ENCODE data around the gene SLC18A2. TPM values are rescaled to one million over a fixed set of nuclear protein-coding genes. Genes with fewer than 3 reads are reported as not detected.
"Not testable (repeated sequence)": the region's sequence is repeated elsewhere in the genome, so short reads cannot be mapped to it uniquely, and the experiment has no call there.

Gene SLC18A2
- total RNA-seq, 8 experiments from 2014 or later = 0.05 to 4.4 (median 0.15) TPM

GRCh38 chr10:117271427-117271826, 30.5 kb downstream of the SLC18A2 start:
- ATAC-seq (replicated peaks in 6 of 8) = peak in 2 of 8 experiments; percentile 46 to 53
- Histone ChIP-seq H3K4me3 (no peak overlapping the region), H3K27ac (no peak overlapping the region), H3K4me1 (replicated peaks in 1 of 2) (peaks cover 0 to 2% of the 10 kb centered on the region in 2 donors)
- 36 to 100% (median 80%) methylated on average over 1 to 3 of the region's 3 CpGs; no CpG with 5 or more reads in 1 of the 10 experiments for WGBS, 10 experiments
- in situ Hi-C loops (cut with MboI; ENCODE audit: low pct_unique_long_range_greater_than_20kb in 2 of 9, low sequenced_read_pairs in 9 of 9, unreplicated experiment in 9 of 9) = no loop called here

- 48 to 100% (median 89%) methylated on average over 1 to 9 of the region's 13 CpGs for WGBS, 10 experiments
- H3K27ac ChIP-seq = no peak overlapping the region
- in situ Hi-C loops (cut with MboI; ENCODE audit: low pct_unique_long_range_greater_than_20kb in 2 of 9, low sequenced_read_pairs in 9 of 9, unreplicated experiment in 9 of 9) = no loop called here
- no peak for ATAC-seq (replicated peaks in 6 of 8)
- H3K4me3 ChIP-seq = no peak overlapping the region
- H3K4me1 ChIP-seq (replicated peaks in 1 of 2) = peaks cover 0 to 2% of the 10 kb centered on the region in 2 donors
These were observed 31.5 kb downstream of the SLC18A2 start for GRCh38 chr10:117272195-117273076.

GRCh38 chr10:117273980-117274379, 33.1 kb downstream of the SLC18A2 start:
- in situ Hi-C loops (cut with MboI; ENCODE audit: low pct_unique_long_range_greater_than_20kb in 2 of 9, low sequenced_read_pairs in 9 of 9, unreplicated experiment in 9 of 9) = no loop called here
- 94 to 100% (median 96%) methylated on average over 3 of the region's 3 CpGs; no CpG with 5 or more reads in 7 of the 10 experiments for WGBS, 10 experiments
- Histone ChIP-seq H3K4me3 (no peak overlapping the region), H3K27ac (no peak overlapping the region), H3K4me1 (replicated peaks in 1 of 2) (no peaks in the 10 kb centered on the region)
- ATAC-seq (replicated peaks in 6 of 8) = no peak

GRCh38 chr10:117274509-117274908, 33.6 kb downstream of the SLC18A2 start:
- no peak for ATAC-seq (replicated peaks in 6 of 8)
- 85 to 100% (median 96%) methylated on average over 1 to 5 of the region's 5 CpGs; no CpG with 5 or more reads in 3 of the 10 experiments for WGBS, 10 experiments
- H3K27ac ChIP-seq = no peak overlapping the region

GRCh38 chr10:117275121-117275520, 34.2 kb downstream of the SLC18A2 start:
- WGBS, 10 experiments = 76 to 100% (median 87%) methylated on average over 1 to 3 of the region's 3 CpGs; no CpG with 5 or more reads in 2 of the 10 experiments
- in situ Hi-C loops (cut with MboI; ENCODE audit: low pct_unique_long_range_greater_than_20kb in 2 of 9, low sequenced_read_pairs in 9 of 9, unreplicated experiment in 9 of 9) = no loop called here
- ATAC-seq (replicated peaks in 6 of 8) = no peak

More at GRCh38 chr10:117274509-117274908, 33.6 kb downstream of the SLC18A2 start:
- in situ Hi-C loops (cut with MboI; ENCODE audit: low pct_unique_long_range_greater_than_20kb in 2 of 9, low sequenced_read_pairs in 9 of 9, unreplicated experiment in 9 of 9) = no loop called here
- H3K4me3 ChIP-seq = no peak overlapping the region
- H3K4me1 ChIP-seq (replicated peaks in 1 of 2) = no peaks in the 10 kb centered on the region

GRCh38 chr10:117277675-117278074, 36.8 kb downstream of the SLC18A2 start:
- Histone ChIP-seq H3K4me3 (no peak overlapping the region), H3K4me1 (replicated peaks in 1 of 2) (no peaks in the 10 kb centered on the region), H3K27ac (no peak overlapping the region)
- 89 to 100% (median 96%) methylated on average over 2 of the region's 2 CpGs; no CpG with 5 or more reads in 1 of the 10 experiments for WGBS, 10 experiments
- in situ Hi-C loops (cut with MboI; ENCODE audit: low pct_unique_long_range_greater_than_20kb in 2 of 9, low sequenced_read_pairs in 9 of 9, unreplicated experiment in 9 of 9) = no loop called here
- ATAC-seq (replicated peaks in 6 of 8) = no peak

More at GRCh38 chr10:117275121-117275520, 34.2 kb downstream of the SLC18A2 start:
- Histone ChIP-seq H3K4me3 (no peak overlapping the region), H3K27ac (no peak overlapping the region), H3K4me1 (replicated peaks in 1 of 2) (no peaks in the 10 kb centered on the region)

GRCh38 chr10:117284716-117285494, 44.0 kb downstream of the SLC18A2 start:
- no peaks in the 10 kb centered on the region for H3K4me1 ChIP-seq (replicated peaks in 1 of 2)
- no peak overlapping the region for H3K27ac ChIP-seq
- H3K4me3 ChIP-seq = no peak overlapping the region
- WGBS, 10 experiments = 90 to 100% (median 97%) methylated on average over 3 to 10 of the region's 12 CpGs; no CpG with 5 or more reads in 2 of the 10 experiments
- in situ Hi-C loops (cut with MboI; ENCODE audit: low pct_unique_long_range_greater_than_20kb in 2 of 9, low sequenced_read_pairs in 9 of 9, unreplicated experiment in 9 of 9) = no loop called here
- ATAC-seq (replicated peaks in 6 of 8) = no peak

- ATAC-seq (replicated peaks in 6 of 8); in situ Hi-C loops (cut with MboI; ENCODE audit: low pct_unique_long_range_greater_than_20kb in 2 of 9, low sequenced_read_pairs in 9 of 9, unreplicated experiment in 9 of 9); H3K4me1 ChIP-seq (replicated peaks in 1 of 2); H3K4me3 ChIP-seq; H3K27ac ChIP-seq: not testable (repeated sequence)
- WGBS, 10 experiments = 94 to 100% (median 97%) methylated on average over 1 to 7 of the region's 10 CpGs; no CpG with 5 or more reads in 3 of the 10 experiments
These were observed 50.0 kb downstream of the SLC18A2 start for GRCh38 chr10:117290872-117291271.

- H3K4me1 ChIP-seq (replicated peaks in 1 of 2) = no peaks in the 10 kb centered on the region
- in situ Hi-C loops (cut with MboI; ENCODE audit: low pct_unique_long_range_greater_than_20kb in 2 of 9, low sequenced_read_pairs in 9 of 9, unreplicated experiment in 9 of 9) = no loop called here
- ATAC-seq (replicated peaks in 6 of 8) = no peak
- WGBS, 10 experiments = 80 to 100% (median 100%) methylated on average over 1 of the region's 1 CpG; no CpG with 5 or more reads in 1 of the 10 experiments
- no peak overlapping the region for H3K4me3 ChIP-seq
- no peak overlapping the region for H3K27ac ChIP-seq
These were observed 53.2 kb downstream of the SLC18A2 start for GRCh38 chr10:117294039-117294645.

GRCh38 chr10:117294735-117295134, 53.8 kb downstream of the SLC18A2 start:
- no peaks in the 10 kb centered on the region for H3K4me1 ChIP-seq (replicated peaks in 1 of 2)
- 93 to 100% (median 100%) methylated on average over 1 to 2 of the region's 2 CpGs; no CpG with 5 or more reads in 2 of the 10 experiments for WGBS, 10 experiments
- H3K27ac ChIP-seq = no peak overlapping the region
- in situ Hi-C loops (cut with MboI; ENCODE audit: low pct_unique_long_range_greater_than_20kb in 2 of 9, low sequenced_read_pairs in 9 of 9, unreplicated experiment in 9 of 9) = no loop called here
- no peak overlapping the region for H3K4me3 ChIP-seq
- ATAC-seq (replicated peaks in 6 of 8) = no peak

GRCh38 chr10:117298219-117298618, 57.3 kb downstream of the SLC18A2 start:
- in situ Hi-C loops (cut with MboI; ENCODE audit: low pct_unique_long_range_greater_than_20kb in 2 of 9, low sequenced_read_pairs in 9 of 9, unreplicated experiment in 9 of 9) = no loop called here
- no peaks in the 10 kb centered on the region for H3K4me1 ChIP-seq (replicated peaks in 1 of 2)
- H3K27ac ChIP-seq = no peak overlapping the region
- WGBS, 10 experiments = 44 to 100% (median 85%) methylated on average over 1 of the region's 1 CpG; no CpG with 5 or more reads in 1 of the 10 experiments
- no peak for ATAC-seq (replicated peaks in 6 of 8)
- no peak overlapping the region for H3K4me3 ChIP-seq

- in situ Hi-C loops (cut with MboI; ENCODE audit: low pct_unique_long_range_greater_than_20kb in 2 of 9, low sequenced_read_pairs in 9 of 9, unreplicated experiment in 9 of 9) = no loop called here
- no peak for ATAC-seq (replicated peaks in 6 of 8)
- H3K4me3 ChIP-seq = no peak overlapping the region
- H3K27ac ChIP-seq = no peak overlapping the region
- H3K4me1 ChIP-seq (replicated peaks in 1 of 2) = no peaks in the 10 kb centered on the region
These were observed 58.5 kb downstream of the SLC18A2 start for GRCh38 chr10:117299435-117299834.

Measured in motor neuron (in vitro differentiated cells).